Measurements from ENCODE around the gene PMPCA.
"Not testable (repeated sequence)": the region's sequence is repeated elsewhere in the genome, so short reads cannot be mapped to it uniquely, and the experiment has no call there.

The PMPCA gene

GRCh38 chr9:136394312-136395019 lies 16.0 kb upstream of the PMPCA start:
- no peak for DNase-seq (ENCODE audit: low spot score)

- DNase-seq (ENCODE audit: low spot score) = no peak
Measured at GRCh38 chr9:136395020-136395340, 15.5 kb upstream of the PMPCA start.

DNA sequence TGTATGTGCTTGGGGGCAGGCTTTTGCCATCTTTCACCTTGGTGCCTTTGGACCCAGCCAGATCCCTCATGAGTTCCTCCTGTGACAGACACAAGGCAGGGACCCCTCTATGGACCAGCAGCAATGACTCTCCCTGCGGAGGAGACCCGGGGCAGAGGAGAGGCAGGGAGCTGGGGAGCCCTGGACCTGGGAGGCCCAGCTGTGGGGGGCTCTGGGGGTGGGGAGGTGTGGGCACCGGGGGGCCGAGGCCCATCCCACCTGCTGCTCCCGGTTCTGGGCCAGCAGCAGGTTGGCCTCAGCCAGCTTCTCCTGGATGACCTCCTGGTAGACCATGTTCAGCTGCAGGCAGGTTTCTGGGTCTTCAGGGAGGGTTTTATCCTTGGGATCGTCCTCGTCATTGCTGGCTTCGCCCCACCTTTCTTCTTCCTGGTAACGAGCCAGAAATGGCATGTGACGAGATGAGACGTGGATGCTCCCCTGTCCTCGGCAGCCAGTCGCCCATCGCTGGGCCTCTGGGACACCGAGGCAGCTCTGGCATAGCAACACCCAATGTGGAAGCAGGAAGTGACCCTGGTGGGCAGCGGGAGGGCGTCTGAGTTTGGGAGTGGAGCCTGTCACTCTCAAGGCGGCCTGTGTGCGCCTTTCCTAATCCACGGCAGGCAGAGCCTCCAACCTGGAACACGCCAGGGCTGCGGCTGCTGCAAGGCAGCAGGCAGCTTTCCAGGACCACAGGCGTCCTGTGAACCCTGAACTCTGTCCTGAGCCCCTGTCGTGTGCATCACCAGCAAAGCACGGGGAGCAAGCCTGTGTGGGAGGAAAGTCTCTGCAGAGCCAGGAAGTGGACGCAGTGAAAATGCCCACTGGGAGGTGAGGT lies 14.9 kb upstream of the PMPCA start:
- DNase-seq (ENCODE audit: low spot score) = no peak

GRCh38 chr9:136396219-136396515 lies 14.3 kb upstream of the PMPCA start:
- DNase-seq (ENCODE audit: low spot score) = no peak

- DNase-seq (ENCODE audit: low spot score) = no peak
Measured at GRCh38 chr9:136397643-136398042, 12.8 kb upstream of the PMPCA start.

GRCh38 chr9:136398286-136398685 lies 12.2 kb upstream of the PMPCA start:
- DNase-seq (ENCODE audit: low spot score) = no peak

GRCh38 chr9:136399176-136400037 lies 11.1 kb upstream of the PMPCA start:
- peak; percentile 66 for DNase-seq (ENCODE audit: low spot score)

DNA sequence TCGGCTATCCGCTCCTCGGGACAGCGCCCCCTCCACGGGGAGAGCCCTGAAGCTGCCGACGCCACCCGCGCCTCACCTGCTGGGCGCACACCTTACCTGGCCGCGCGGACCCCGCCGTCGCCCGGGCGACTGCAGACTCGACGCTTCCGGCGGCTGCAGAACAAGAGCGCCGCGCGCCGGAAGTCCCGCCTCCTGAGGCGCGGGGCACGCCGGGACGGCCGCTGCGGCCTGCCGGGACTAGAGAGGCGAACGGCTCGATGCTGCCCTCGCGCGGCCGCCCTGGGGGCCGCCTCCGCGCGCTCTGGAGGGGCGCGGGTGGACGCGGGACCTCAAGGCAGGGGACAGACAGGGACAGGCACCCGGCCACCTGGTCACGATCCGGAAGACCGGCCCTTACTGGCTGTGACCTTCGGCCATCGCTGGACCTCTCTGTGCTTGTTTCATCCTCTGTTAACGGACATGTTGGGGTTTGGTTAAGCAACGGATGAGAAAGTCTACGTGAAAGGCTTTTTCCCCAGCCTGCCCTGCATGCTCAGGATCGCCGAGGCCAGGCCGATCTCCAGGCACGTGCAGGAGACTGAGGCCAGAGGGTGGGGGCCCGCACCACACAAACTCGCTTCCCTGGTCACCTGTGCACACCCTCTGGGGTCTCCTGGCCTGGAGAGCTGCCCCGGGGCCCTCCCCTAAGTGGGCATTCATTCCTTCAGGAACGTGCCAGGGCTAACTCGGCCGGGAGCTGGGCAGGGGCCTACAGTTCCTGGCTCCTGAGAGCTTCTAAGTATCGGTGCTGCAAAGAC lies 10.2 kb upstream of the PMPCA start, which contains the start of gene SNAPC4:
TSS of gene SNAPC4 (minus strand) at position 133 of the 797 bp plus-strand sequence. CDS start 1,742 bp downstream, outside the sequence.
- DNase-seq (ENCODE audit: low spot score) = peak; percentile 95

GRCh38 chr9:136401173-136401922 lies 9.1 kb upstream of the PMPCA start:
- no peak for DNase-seq (ENCODE audit: low spot score)

DNA sequence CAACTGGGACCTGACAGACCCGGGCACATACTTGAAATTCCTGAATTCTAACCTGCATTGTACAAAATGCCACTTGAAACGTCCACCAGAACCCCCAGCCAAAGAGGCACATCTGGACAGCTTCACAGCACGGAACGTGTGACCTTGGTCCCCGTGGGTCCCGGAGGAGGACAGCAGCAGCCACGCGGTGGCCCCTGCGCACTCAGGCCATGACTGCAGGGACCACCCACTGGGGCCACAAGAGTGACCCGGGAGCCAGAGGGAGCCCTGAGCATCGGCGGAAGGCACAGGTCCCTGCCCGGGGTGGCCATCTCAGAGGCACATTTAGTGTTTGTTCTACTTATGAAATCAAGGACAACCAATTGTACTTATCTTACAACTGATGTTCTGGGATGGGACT lies 8.4 kb upstream of the PMPCA start:
- DNase-seq (ENCODE audit: low spot score) = no peak

- no peak for DNase-seq (ENCODE audit: low spot score)
Measured at GRCh38 chr9:136403538-136403914, 6.9 kb upstream of the PMPCA start.

- DNase-seq (ENCODE audit: low spot score) = no peak
Measured at GRCh38 chr9:136403915-136404800, 6.3 kb upstream of the PMPCA start.

- DNase-seq (ENCODE audit: low spot score) = no peak
Measured at GRCh38 chr9:136404801-136405136, 5.7 kb upstream of the PMPCA start.

GRCh38 chr9:136405481-136405880 lies 5.0 kb upstream of the PMPCA start:
- DNase-seq (ENCODE audit: low spot score) = no peak

DNA sequence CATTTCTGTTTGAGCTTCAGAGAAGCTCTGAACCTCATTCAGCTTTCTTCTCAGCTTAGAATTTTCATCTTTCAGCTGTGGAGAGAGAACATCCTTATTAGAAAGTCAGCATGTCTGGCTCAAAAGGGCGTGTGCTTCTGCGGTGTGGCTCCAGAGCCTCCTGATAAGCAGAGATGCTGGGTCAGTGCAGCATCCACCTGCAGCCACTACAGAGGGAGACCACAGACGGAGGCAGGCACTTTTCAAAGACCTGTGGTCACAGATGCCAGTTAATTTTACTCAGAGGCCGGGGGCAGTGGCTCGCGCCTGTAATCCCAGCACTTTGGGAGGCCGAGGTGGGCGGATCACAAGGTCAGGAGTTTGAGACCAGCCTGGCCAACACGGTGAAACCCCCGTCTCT lies 4.6 kb upstream of the PMPCA start:
- DNase-seq (ENCODE audit: low spot score) = not testable (repeated sequence)

DNA sequence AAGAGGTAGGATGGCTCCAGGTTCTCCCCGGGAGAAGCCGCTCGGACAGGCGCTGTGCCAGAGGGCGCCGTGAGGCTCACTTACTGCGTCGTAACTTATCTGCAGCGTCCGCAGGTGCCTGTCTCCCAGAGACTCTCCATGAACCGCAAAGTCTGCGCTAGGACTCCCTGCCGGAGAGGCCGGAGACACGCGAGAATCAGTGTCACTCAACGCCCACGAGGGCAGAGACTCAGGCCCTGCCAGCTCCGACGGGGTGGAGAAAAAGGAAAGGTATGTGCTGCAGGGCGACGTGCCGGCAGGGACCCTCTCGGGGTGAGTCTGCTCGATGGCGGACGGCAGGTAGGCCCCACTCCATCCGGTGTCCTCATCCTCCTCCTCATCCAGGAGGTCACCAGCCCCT lies 3.4 kb upstream of the PMPCA start:
- not testable (repeated sequence) for DNase-seq (ENCODE audit: low spot score)

DNA sequence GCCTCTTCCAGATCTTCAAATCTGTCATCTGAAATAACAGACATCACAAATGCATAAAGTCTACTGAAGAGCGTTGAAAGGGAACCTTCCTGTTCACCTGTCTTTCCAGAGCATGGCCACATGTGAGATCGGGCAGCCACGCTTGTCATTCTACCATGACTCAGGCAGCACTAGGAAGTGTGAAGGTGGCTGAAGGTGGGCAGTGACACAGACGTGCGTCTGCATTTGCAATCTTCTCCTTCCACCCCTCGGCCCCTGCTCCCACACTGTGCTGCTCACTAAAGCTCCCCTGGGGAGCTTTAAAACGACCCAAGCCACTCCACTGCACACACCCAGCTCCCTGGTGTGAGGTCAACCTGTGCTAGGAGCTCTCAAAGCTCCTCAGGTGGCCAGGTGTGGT lies 2.5 kb upstream of the PMPCA start:
- DNase-seq (ENCODE audit: low spot score) = no peak

- DNase-seq (ENCODE audit: low spot score) = peak; percentile 77
Measured at GRCh38 chr9:136409557-136410455, 652 bp upstream of the PMPCA start.

DNA sequence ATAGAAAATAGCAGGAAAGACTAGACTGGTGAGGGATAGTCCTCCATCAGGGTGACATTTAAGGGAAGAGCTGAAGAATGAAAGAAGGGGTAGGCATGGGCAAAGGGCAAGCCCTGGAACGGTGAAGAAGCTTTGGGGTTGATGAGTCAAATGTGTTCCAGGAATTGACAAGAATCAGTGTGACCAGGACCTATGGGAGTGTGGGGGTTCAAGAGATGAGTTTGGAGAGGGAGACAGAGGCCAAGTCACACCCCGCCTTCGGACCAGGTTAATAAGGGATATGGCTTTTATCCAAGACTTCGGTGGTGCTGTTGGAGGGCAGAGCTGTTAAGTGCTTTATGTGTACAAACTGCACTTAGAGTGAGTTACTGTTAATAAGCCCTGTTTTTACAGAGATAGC lies 920 bp downstream of the PMPCA start:
- DNase-seq (ENCODE audit: low spot score) = peak; percentile 75
